H1 (cell line): ENCODE measurements around the gene TSPAN17. TPM values are rescaled to one million over a fixed set of nuclear protein-coding genes. Genes with fewer than 3 reads are reported as not detected.

Source experiments
- CTCF ChIA-PET: fragments of 300-600 bp; sonication (Branson Sonifier 250); formaldehyde crosslinking; loops from one replicate; lab custom pipeline; 2021; ENCODE audit not compliant: partially characterized antibody; lab: Charles Lee
- POLR2A ChIA-PET: fragments of 300-600 bp; sonication (Branson Sonifier 250); formaldehyde crosslinking; loops from one replicate; lab custom pipeline; 2021; ENCODE audit warnings: inconsistent platforms; ENCODE audit not compliant: partially characterized antibody; lab: Charles Lee
- DNase-seq, 2 experiments: peaks; one replicate each; pipeline versions ENCODE4 v3.0.0 to v3.0.0-alpha.2; 2010 to 2022; ENCODE audit warnings: low spot score in 2 of 2, low read depth in 1 of 2, mixed read lengths in 1 of 2
- FAIRE-seq: peaks from 2 replicates; lab custom pipeline; 2011; peaks lifted over from hg19 to GRCh38; lab: Jason Lieb, UNC
- H2AFZ ChIP-seq: 2 replicates; pipeline ENCODE4 v1.8.1; 2012; ENCODE audit warnings: low read length, inconsistent platforms
- H2AK5ac ChIP-seq: 2 replicates; pipeline ENCODE4 v1.6.1; 2013; ENCODE audit warnings: low read depth, low read length
- H2BK120ac ChIP-seq: replicated peaks from 2 replicates; pipeline ENCODE3; 2013; ENCODE audit warnings: low read depth, low read length, inconsistent platforms
- H2BK12ac ChIP-seq: 2 replicates; pipeline ENCODE4 v1.6.1; 2013; ENCODE audit warnings: low read depth, low read length
- H2BK15ac ChIP-seq: 2 replicates; pipeline ENCODE4 v1.6.1; 2013; ENCODE audit warnings: low read length
- H2BK20ac ChIP-seq: 2 replicates; pipeline ENCODE4 v1.6.1; 2013; ENCODE audit warnings: low read length
- H2BK5ac ChIP-seq: 2 replicates; pipeline ENCODE4 v1.6.1; 2013; ENCODE audit warnings: low read depth, low read length
- H3K14ac ChIP-seq: 2 replicates; pipeline ENCODE4 v1.6.1; 2013; ENCODE audit warnings: inconsistent platforms; ENCODE audit not compliant: insufficient read length
- H3K18ac ChIP-seq: 2 replicates; pipeline ENCODE4 v1.6.1; 2013; ENCODE audit warnings: low read length; ENCODE audit errors: extremely low read depth
- H3K23ac ChIP-seq: 2 replicates; pipeline ENCODE4 v1.6.1; 2013; ENCODE audit warnings: inconsistent platforms; ENCODE audit not compliant: insufficient read length
- H3K23me2 ChIP-seq: 2 replicates; pipeline ENCODE4 v1.6.1; 2013; ENCODE audit warnings: low read depth, low read length
- H3K27ac ChIP-seq: 2 replicates; pipeline ENCODE4 v1.6.1; 2011; ENCODE audit warnings: low read depth, low read length, inconsistent platforms
- H3K27me3 ChIP-seq, 4 experiments: replicated peaks in 1 of 4; 1 replicate in 1 of 4; 2 replicates in 3 of 4; pipeline versions ENCODE4 v1.6.1 to v1.8.1; 2011 to 2013; ENCODE audit warnings: low read length in 3 of 4, mild to moderate bottlenecking in 3 of 4, inconsistent platforms in 2 of 4, mixed read lengths in 2 of 4, moderate library complexity in 1 of 4; ENCODE audit not compliant: control insufficient read depth in 3 of 4, insufficient read depth in 3 of 4; ENCODE audit errors: extremely low read depth in 1 of 4
- H3K36me3 ChIP-seq, 4 experiments: 2 replicates each; pipeline versions ENCODE4 v1.6.1 to v1.8.1; 2011 to 2013; ENCODE audit warnings: mild to moderate bottlenecking in 4 of 4, low read length in 3 of 4, moderate library complexity in 2 of 4, control low read depth in 1 of 4, inconsistent platforms in 1 of 4; ENCODE audit not compliant: insufficient read depth in 4 of 4, control insufficient read depth in 2 of 4
- H3K4ac ChIP-seq: replicated peaks from 2 replicates; pipeline ENCODE3; 2013; ENCODE audit warnings: low read length, low read depth, mixed read lengths, inconsistent platforms; ENCODE audit not compliant: insufficient read length
- H3K4me1 ChIP-seq, 4 experiments: replicated peaks in 1 of 4; 1 replicate in 1 of 4; 2 replicates in 3 of 4; pipeline versions ENCODE4 v1.6.1 to v1.8.1; 2011 to 2013; ENCODE audit warnings: low read length in 3 of 4, inconsistent platforms in 2 of 4, mixed read lengths in 1 of 4; ENCODE audit not compliant: insufficient read depth in 4 of 4, control insufficient read depth in 3 of 4
- H3K4me2 ChIP-seq, 2 experiments: 2 replicates each; pipeline versions ENCODE4 v1.6.1 to v1.8.1; 2011 to 2013; ENCODE audit warnings: low read depth in 2 of 2, low read length in 2 of 2, control low read depth in 1 of 2, inconsistent platforms in 1 of 2, mild to moderate bottlenecking in 1 of 2; ENCODE audit not compliant: insufficient read depth in 1 of 2
- H3K4me3 ChIP-seq, 4 experiments: fragments of 200-600, 300-600 bp in 1 of 4; sonication (generic), shearing (Covaris generic), sonication (Bioruptor Twin) in 1 of 4; 2 replicates each; pipeline versions ENCODE4 v1.5.1 to v1.8.1; 2011 to 2016; ENCODE audit warnings: low read length in 4 of 4, low read depth in 3 of 4, control low read depth in 2 of 4, inconsistent platforms in 2 of 4, mild to moderate bottlenecking in 2 of 4, mixed read lengths in 1 of 4, moderate library complexity in 1 of 4; ENCODE audit not compliant: insufficient read depth in 2 of 4; ENCODE audit errors: extremely low read depth in 1 of 4
- H3K56ac ChIP-seq: replicated peaks from 2 replicates; pipeline ENCODE3; 2013; ENCODE audit warnings: low read depth, mild to moderate bottlenecking, mixed read lengths, low read length, inconsistent platforms; ENCODE audit not compliant: insufficient read length
- H3K79me1 ChIP-seq: 2 replicates; pipeline ENCODE4 v1.6.1; 2013; ENCODE audit warnings: low read depth, low read length, control low read depth
- H3K79me2 ChIP-seq, 2 experiments: 2 replicates each; pipeline versions ENCODE4 v1.6.1 to v1.8.1; 2012 to 2013; ENCODE audit warnings: low read length in 2 of 2, mild to moderate bottlenecking in 2 of 2, inconsistent platforms in 1 of 2; ENCODE audit not compliant: insufficient read depth in 2 of 2, control insufficient read depth in 1 of 2
- H3K9ac ChIP-seq, 4 experiments: replicated peaks in 1 of 4; 1 replicate in 1 of 4; 2 replicates in 3 of 4; pipeline versions ENCODE4 v1.6.1 to v1.8.1; 2011 to 2013; ENCODE audit warnings: low read depth in 3 of 4, low read length in 3 of 4, control low read depth in 2 of 4, mild to moderate bottlenecking in 2 of 4, moderate library complexity in 2 of 4, inconsistent platforms in 1 of 4; ENCODE audit errors: extremely low read depth in 1 of 4
- H3K9me3 ChIP-seq, 2 experiments: 2 replicates each; pipeline versions ENCODE4 v1.6.1 to v1.8.1; 2012 to 2013; ENCODE audit warnings: mild to moderate bottlenecking in 2 of 2, moderate library complexity in 2 of 2, control low read depth in 1 of 2, inconsistent platforms in 1 of 2, low read depth in 1 of 2, low read length in 1 of 2, mixed read lengths in 1 of 2; ENCODE audit not compliant: insufficient read depth in 2 of 2
- H4K20me1 ChIP-seq, 2 experiments: replicated peaks in 1 of 2; 2 replicates each; pipeline versions ENCODE3 to v1.8.1; 2011 to 2013; ENCODE audit warnings: inconsistent platforms in 2 of 2, low read length in 2 of 2, mild to moderate bottlenecking in 1 of 2; ENCODE audit not compliant: insufficient read depth in 2 of 2, control insufficient read depth in 1 of 2
- H4K5ac ChIP-seq: 2 replicates; pipeline ENCODE4 v1.6.1; 2013; ENCODE audit warnings: low read length, low read depth, mixed read lengths, inconsistent platforms; ENCODE audit not compliant: insufficient read length
- H4K8ac ChIP-seq: 2 replicates; pipeline ENCODE4 v1.8.0; 2013; ENCODE audit warnings: mild to moderate bottlenecking, moderate library complexity, low read length, inconsistent platforms; ENCODE audit not compliant: insufficient read depth; ENCODE audit errors: extremely low read depth
- H4K91ac ChIP-seq: replicated peaks from 2 replicates; pipeline ENCODE3; 2013; ENCODE audit warnings: low read length, mixed read lengths, inconsistent platforms; ENCODE audit not compliant: insufficient read length
- ASH2L ChIP-seq: fragments of 200-600, 300-600 bp; sonication (generic); IDR thresholded peaks from one replicate; pipeline ENCODE4 v1.7.1; 2017; ENCODE audit warnings: low read length
- CTCF ChIP-seq, 3 experiments: IDR thresholded peaks; 1 replicate in 2 of 3; 2 replicates in 1 of 3; pipeline versions ENCODE4 v1.5.1 to v1.6.1; 2011; ENCODE audit warnings: low read length in 3 of 3, mild to moderate bottlenecking in 3 of 3, inconsistent platforms in 2 of 3, low read depth in 1 of 3, moderate library complexity in 1 of 3; ENCODE audit not compliant: insufficient read depth in 1 of 3; ENCODE audit errors: control extremely low read depth in 1 of 3
- EP300 ChIP-seq, 2 experiments: IDR thresholded peaks; 1 replicate in 1 of 2; 2 replicates in 1 of 2; pipeline ENCODE4 v1.6.1; 2011 to 2012; ENCODE audit warnings: low read depth in 2 of 2, low read length in 2 of 2, mild to moderate bottlenecking in 2 of 2, borderline replicate concordance in 1 of 2, inconsistent platforms in 1 of 2, moderate library complexity in 1 of 2
- EZH2 ChIP-seq: fragments of 200-600 bp; sonication (generic); IDR thresholded peaks from 2 replicates; pipeline ENCODE4 v1.7.1; 2012; ENCODE audit warnings: low read depth, mild to moderate bottlenecking, moderate library complexity, low read length, inconsistent platforms; ENCODE audit not compliant: severe bottlenecking
- JUN ChIP-seq: IDR thresholded peaks from 2 replicates; pipeline ENCODE4 v1.6.1; 2011; ENCODE audit warnings: low read depth, mild to moderate bottlenecking, improper control_type of control experiment, low read length
- KDM4A ChIP-seq: IDR thresholded peaks from one replicate; pipeline ENCODE4 v1.7.1; 2012; ENCODE audit warnings: low read depth, mild to moderate bottlenecking, moderate library complexity, low read length, inconsistent platforms; ENCODE audit not compliant: severe bottlenecking
- SIRT6 ChIP-seq: IDR thresholded peaks from one replicate; pipeline ENCODE4 v1.7.1; 2012; ENCODE audit warnings: low read length, inconsistent platforms
- WGBS, 2 experiments: shearing (Covaris generic) in 1 of 2; methylation state at CpG; one replicate each; pipeline versions ENCODE4 v1.1.6 to v1.1.7; 2013 to 2015; ENCODE audit warnings: low lambda C conversion rate in 2 of 2, mixed read lengths in 2 of 2, inconsistent platforms in 1 of 2, low coverage in 1 of 2, missing lambda C conversion rate in 1 of 2; ENCODE audit not compliant: insufficient replicate concordance in 2 of 2, insufficient coverage in 1 of 2, insufficient read length in 1 of 2; ENCODE audit errors: extremely low coverage in 1 of 2, missing lambda C conversion rate in 1 of 2; 5-methylcytosine and 5-hydroxymethylcytosine counted together
- polyA plus RNA-seq, 7 experiments: library from polyadenylated mRNA; depleted of rRNA in 3 of 7; stranded (reverse) in 5 of 7; unstranded in 2 of 7; fragments of >200 nt in 5 of 7; fragments of 200-250 nt in 2 of 7; gene quantifications; 1 replicate in 5 of 7; 2 replicates in 1 of 7; 4 replicates in 1 of 7; pipeline versions ENCODE4 v1.2.1 to v1.2.3, GENCODE V29; 2011 to 2013; ENCODE audit warnings: missing spikeins in 2 of 7, mixed read lengths in 2 of 7
- total RNA-seq: library from RNA; stranded (reverse); fragmentation: NEBNext Ultra II Directional; extraction: Animal tissue kit (Norgen Biotek cat#: 25700); gene quantifications from 2 replicates; pipeline ENCODE4 v1.2.1, GENCODE V29; 2021

The TSPAN17 gene
- total and polyA plus RNA-seq, 2 of the 8 experiments (the other 6 are each of a cell fraction or from before 2014, with no cell fraction given), result 41.5 to 53.7 TPM

GRCh38 chr5:176627582-176627981 lies 19.7 kb upstream of the TSPAN17 start:
- Histone ChIP-seq H4K5ac (no peak overlapping the region), H3K4ac (no peak overlapping the region), H3K4me3 (no peak overlapping the region), H4K8ac (no peak overlapping the region), H3K14ac (no peak overlapping the region), H2AK5ac (no peak overlapping the region), H3K23me2 (peaks cover 16% of the 10 kb centered on the region), H3K27ac (no peak overlapping the region), H2AFZ (no peak overlapping the region), H3K9ac (no peak overlapping the region), H2BK120ac (no peak overlapping the region), H3K79me2 (no peaks in the 10 kb centered on the region), H4K91ac (no peak overlapping the region), H3K27me3 (peaks cover 3 to 40% (median 34%) of the 10 kb centered on the region in 4 experiments), H3K4me2 (no peak overlapping the region), H3K4me1 (peaks cover 7 to 30% (median 11%) of the 10 kb centered on the region in 4 experiments), H2BK5ac (no peak overlapping the region), H3K56ac (no peak overlapping the region), H3K36me3 (no peaks in the 10 kb centered on the region), H2BK15ac (no peak overlapping the region), H3K79me1 (no peaks in the 10 kb centered on the region), H2BK20ac (no peak overlapping the region), H3K18ac (no peak overlapping the region), H3K9me3 (no peaks in the 10 kb centered on the region), H3K23ac (no peak overlapping the region), H4K20me1 (peaks cover 0 to 4% of the 10 kb centered on the region in 2 experiments), H2BK12ac (no peak overlapping the region)
- DNase-seq (no peak), FAIRE-seq (no peak)
- 66% methylated on average over 4 of the region's 5 CpGs; no CpG with 5 or more reads in 1 of the 2 experiments for WGBS, 2 experiments
- no peak for TF ChIP-seq EZH2
- no peak for TF ChIP-seq JUN
- TF ChIP-seq KDM4A, result no peak
- TF ChIP-seq ASH2L, result no peak
- no peak for TF ChIP-seq CTCF (IDR thresholded peaks at IDR 0.05; ENCODE audit: control extremely low read depth in 1 of 3, insufficient read depth in 1 of 3, low read depth in 1 of 3, low read length in 3 of 3)
- TF ChIP-seq SIRT6, result no peak
- no peak for TF ChIP-seq EP300 (IDR thresholded peaks at IDR 0.05; ENCODE audit: borderline replicate concordance in 1 of 2, low read depth in 2 of 2, low read length in 2 of 2)
- ChIA-PET POLR2A (interaction anchor here (0.6 kb wide), 1 partner anchor 102 kb away, joined by 4 read pairs; no protein-coding TSS in a partner anchor), CTCF (no interaction called here)
